A549 (cell line): ENCODE results near the gene TRIM4. TPM values are rescaled to one million over a fixed set of nuclear protein-coding genes. Genes with fewer than 3 reads are reported as not detected.

Experiments
- BHLHE40 ChIP-seq: IDR thresholded peaks from 2 replicates; pipeline ENCODE4 v1.6.1; 2012; ENCODE audit warnings: low read depth, low read length, inconsistent platforms
- CHD2 ChIP-seq: fragments of 150-350 bp; IDR thresholded peaks from 2 replicates; pipeline ENCODE4 v1.6.1; 2014; ENCODE audit warnings: low read length; ENCODE audit not compliant: partially characterized antibody
- CTCF ChIP-seq: fragments of >200 bp; sonication (Bioruptor Twin); formaldehyde crosslinking; IDR thresholded peaks from 3 replicates; pipeline ENCODE4 v1.5.1; 2016
- EHF ChIP-seq: fragments of 250-450 bp; sonication (Bioruptor Pico); IDR thresholded peaks from 2 replicates; pipeline ENCODE4 v1.5.0; 2020; ENCODE audit warnings: mild to moderate bottlenecking
- ESRRA ChIP-seq: fragments of 150-350 bp; IDR thresholded peaks from 2 replicates; pipeline ENCODE4 v1.6.1; 2014; ENCODE audit warnings: mild to moderate bottlenecking, low read length, borderline replicate concordance
- FOXS1 ChIP-seq: fragments of 250-450 bp; sonication (Bioruptor Pico); IDR thresholded peaks from 2 replicates; pipeline ENCODE4 v1.5.0; 2020; ENCODE audit warnings: mild to moderate bottlenecking, moderate library complexity
- HEYL ChIP-seq: fragments of 250-450 bp; sonication (Bioruptor Pico); IDR thresholded peaks from 2 replicates; pipeline ENCODE4 v1.8.0; 2021; ENCODE audit warnings: mild to moderate bottlenecking, moderate library complexity
- HOXB13 ChIP-seq: fragments of 250-450 bp; sonication (Bioruptor Pico); IDR thresholded peaks from 2 replicates; pipeline ENCODE4 v1.5.0; 2020; ENCODE audit warnings: low read depth, mild to moderate bottlenecking, moderate library complexity
- HOXB5 ChIP-seq: fragments of 250-450 bp; sonication (Bioruptor Pico); IDR thresholded peaks from 2 replicates; pipeline ENCODE4 v1.5.0; 2020; ENCODE audit warnings: mild to moderate bottlenecking, moderate library complexity
- JUN ChIP-seq, 2 experiments: fragments of >200 bp; sonication (Bioruptor Twin); formaldehyde crosslinking; IDR thresholded peaks; 2 replicates in 1 of 2; 3 replicates in 1 of 2; pipeline ENCODE4 v1.6.1; 2016 to 2017
- KDM5A ChIP-seq: fragments of 200-600 bp; sonication (generic); IDR thresholded peaks from 2 replicates; pipeline ENCODE4 v1.6.1; 2016; ENCODE audit warnings: antibody characterized with exemption, mild to moderate bottlenecking
- MYC ChIP-seq: IDR thresholded peaks from 2 replicates; pipeline ENCODE4 v1.6.1; 2012; ENCODE audit warnings: mild to moderate bottlenecking, inconsistent platforms, low read length, improper control_type of control experiment, borderline replicate concordance
- NPAS2 ChIP-seq: fragments of 250-450 bp; sonication (Bioruptor Pico); IDR thresholded peaks from 2 replicates; pipeline ENCODE4 v1.8.0; 2022; ENCODE audit warnings: mild to moderate bottlenecking, moderate library complexity, borderline replicate concordance
- POLR2A ChIP-seq: IDR thresholded peaks from 2 replicates; pipeline ENCODE4 v1.6.1; 2012; ENCODE audit warnings: mild to moderate bottlenecking, low read length
- RCOR1 ChIP-seq: fragments of 150-350 bp; IDR thresholded peaks from 2 replicates; pipeline ENCODE4 v1.6.1; 2014; ENCODE audit warnings: antibody characterized with exemption, low read length, low read depth
- SREBF2 ChIP-seq: fragments of 450-650 bp; IDR thresholded peaks from 2 replicates; pipeline ENCODE4 v1.6.1; 2014; ENCODE audit warnings: mild to moderate bottlenecking, moderate library complexity
- USF2 ChIP-seq: fragments of 450-650 bp; IDR thresholded peaks from 2 replicates; pipeline ENCODE4 v1.6.1; 2014; ENCODE audit warnings: antibody characterized with exemption
- ZSCAN20 ChIP-seq: fragments of 250-450 bp; sonication (Bioruptor Pico); IDR thresholded peaks from 2 replicates; pipeline ENCODE4 v1.8.0; 2022; ENCODE audit warnings: mild to moderate bottlenecking, moderate library complexity
- polyA plus RNA-seq, 4 experiments: library from polyadenylated mRNA; depleted of rRNA in 3 of 4; stranded (reverse); fragments of >200 nt; fragmentation: RNase III in 1 of 4; extraction: RNeasy Plus Mini Kit Qiagen cat#74134 plus additional on column Dnase treatment in 1 of 4; gene quantifications; 2 replicates in 3 of 4; 3 replicates in 1 of 4; pipeline ENCODE4 v1.2.3, GENCODE V29; 2011 to 2017
- TF ChIP-seq, protein P1 (sequence below): fragments of 200-600 bp; sonication (generic); IDR thresholded peaks from 2 replicates; pipeline ENCODE4 v1.6.1; 2016; ENCODE audit warnings: antibody characterized with exemption, mild to moderate bottlenecking, moderate library complexity
- TF ChIP-seq, protein P2 (sequence below): fragments of 250-450 bp; sonication (Bioruptor Pico); IDR thresholded peaks from 2 replicates; pipeline ENCODE4 v1.5.0; 2020; ENCODE audit warnings: low read depth, mild to moderate bottlenecking, moderate library complexity
- TF ChIP-seq, protein P3 (sequence below): IDR thresholded peaks from 2 replicates; pipeline ENCODE4 v1.6.1; 2012; ENCODE audit warnings: low read depth, borderline replicate concordance

TRIM4 gene
- polyA plus RNA-seq, 2 of the 4 experiments (the other 2 are of a cell fraction): 25.6 to 33.8 TPM

DNA sequence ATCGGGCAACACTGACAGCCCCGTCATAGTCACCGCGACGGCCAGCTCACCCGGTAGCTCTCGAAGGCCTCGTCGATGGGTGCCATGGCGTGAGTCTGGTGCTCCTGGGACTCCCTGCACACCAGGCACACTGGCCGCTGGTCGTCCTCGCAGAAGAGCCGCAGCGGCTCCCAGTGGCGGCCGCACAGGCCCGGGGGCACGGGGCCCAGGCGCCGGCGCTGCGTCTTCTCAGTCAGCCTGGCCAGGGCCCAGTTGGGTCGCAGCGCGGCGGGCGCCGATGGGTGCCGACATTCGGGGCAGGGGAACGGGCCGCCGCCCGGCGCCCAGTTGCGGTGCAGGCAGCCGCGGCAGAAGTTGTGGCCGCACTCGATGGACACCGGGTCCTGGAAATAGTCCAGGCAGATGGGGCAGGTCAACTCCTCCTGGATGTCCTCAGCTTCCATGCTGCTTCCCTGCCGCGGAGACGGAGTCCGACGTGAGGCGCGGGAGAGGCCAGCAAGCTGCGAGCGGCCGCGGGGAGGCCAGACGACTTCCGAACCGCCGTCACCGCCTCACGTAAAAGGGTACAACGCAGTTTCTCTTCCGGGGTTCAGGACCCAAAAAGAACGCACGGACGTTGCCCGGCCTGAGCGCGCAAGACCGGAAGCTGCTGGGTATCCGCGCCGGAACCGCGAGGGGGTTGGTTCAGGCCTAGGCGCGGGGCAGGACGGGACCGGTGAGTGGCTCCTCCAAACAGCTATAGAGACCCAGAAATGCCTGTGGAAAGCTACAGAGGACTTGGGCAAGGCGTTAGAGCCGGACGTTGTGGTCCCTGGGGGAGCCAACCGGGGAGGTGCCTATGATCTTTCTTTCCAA lies at the start of gene TRIM4 (continued):
- TF ChIP-seq, protein P1, sequence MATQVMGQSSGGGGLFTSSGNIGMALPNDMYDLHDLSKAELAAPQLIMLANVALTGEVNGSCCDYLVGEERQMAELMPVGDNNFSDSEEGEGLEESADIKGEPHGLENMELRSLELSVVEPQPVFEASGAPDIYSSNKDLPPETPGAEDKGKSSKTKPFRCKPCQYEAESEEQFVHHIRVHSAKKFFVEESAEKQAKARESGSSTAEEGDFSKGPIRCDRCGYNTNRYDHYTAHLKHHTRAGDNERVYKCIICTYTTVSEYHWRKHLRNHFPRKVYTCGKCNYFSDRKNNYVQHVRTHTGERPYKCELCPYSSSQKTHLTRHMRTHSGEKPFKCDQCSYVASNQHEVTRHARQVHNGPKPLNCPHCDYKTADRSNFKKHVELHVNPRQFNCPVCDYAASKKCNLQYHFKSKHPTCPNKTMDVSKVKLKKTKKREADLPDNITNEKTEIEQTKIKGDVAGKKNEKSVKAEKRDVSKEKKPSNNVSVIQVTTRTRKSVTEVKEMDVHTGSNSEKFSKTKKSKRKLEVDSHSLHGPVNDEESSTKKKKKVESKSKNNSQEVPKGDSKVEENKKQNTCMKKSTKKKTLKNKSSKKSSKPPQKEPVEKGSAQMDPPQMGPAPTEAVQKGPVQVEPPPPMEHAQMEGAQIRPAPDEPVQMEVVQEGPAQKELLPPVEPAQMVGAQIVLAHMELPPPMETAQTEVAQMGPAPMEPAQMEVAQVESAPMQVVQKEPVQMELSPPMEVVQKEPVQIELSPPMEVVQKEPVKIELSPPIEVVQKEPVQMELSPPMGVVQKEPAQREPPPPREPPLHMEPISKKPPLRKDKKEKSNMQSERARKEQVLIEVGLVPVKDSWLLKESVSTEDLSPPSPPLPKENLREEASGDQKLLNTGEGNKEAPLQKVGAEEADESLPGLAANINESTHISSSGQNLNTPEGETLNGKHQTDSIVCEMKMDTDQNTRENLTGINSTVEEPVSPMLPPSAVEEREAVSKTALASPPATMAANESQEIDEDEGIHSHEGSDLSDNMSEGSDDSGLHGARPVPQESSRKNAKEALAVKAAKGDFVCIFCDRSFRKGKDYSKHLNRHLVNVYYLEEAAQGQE: no peak
- TF ChIP-seq POLR2A (peak; percentile 72), BHLHE40 (no peak), USF2 (no peak), HEYL (CRISPR knock-in tag) (no peak), RCOR1 (no peak), CTCF (peak; percentile 9; the same call in 1 of the 3 replicates), JUN (IDR thresholded peaks at IDR 0.05) (peak; percentile 78 to 91), HOXB5 (no peak), EHF (CRISPR knock-in tag) (no peak), ZSCAN20 (no peak), CHD2 (no peak), HOXB13 (CRISPR knock-in tag) (no peak), FOXS1 (CRISPR knock-in tag) (no peak), MYC (0 out of 2 replicates have a peak, but pooled peaks have one; percentile 15), KDM5A (no peak), NPAS2 (CRISPR knock-in tag) (no peak), ESRRA (no peak), SREBF2 (no peak)
- TF ChIP-seq, protein P2, sequence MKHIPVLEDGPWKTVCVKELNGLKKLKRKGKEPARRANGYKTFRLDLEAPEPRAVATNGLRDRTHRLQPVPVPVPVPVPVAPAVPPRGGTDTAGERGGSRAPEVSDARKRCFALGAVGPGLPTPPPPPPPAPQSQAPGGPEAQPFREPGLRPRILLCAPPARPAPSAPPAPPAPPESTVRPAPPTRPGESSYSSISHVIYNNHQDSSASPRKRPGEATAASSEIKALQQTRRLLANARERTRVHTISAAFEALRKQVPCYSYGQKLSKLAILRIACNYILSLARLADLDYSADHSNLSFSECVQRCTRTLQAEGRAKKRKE: no peak
- TF ChIP-seq, protein P3, sequence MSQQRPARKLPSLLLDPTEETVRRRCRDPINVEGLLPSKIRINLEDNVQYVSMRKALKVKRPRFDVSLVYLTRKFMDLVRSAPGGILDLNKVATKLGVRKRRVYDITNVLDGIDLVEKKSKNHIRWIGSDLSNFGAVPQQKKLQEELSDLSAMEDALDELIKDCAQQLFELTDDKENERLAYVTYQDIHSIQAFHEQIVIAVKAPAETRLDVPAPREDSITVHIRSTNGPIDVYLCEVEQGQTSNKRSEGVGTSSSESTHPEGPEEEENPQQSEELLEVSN: peak; percentile 4; the same call in 1 of the 2 replicates
